ENCODE data around the gene PRR36. TPM values are rescaled to one million over a fixed set of nuclear protein-coding genes. Genes with fewer than 3 reads are reported as not detected.

The PRR36 gene
- total RNA-seq, 6 experiments from 2014 or later: 0.05 to 0.18 (median 0.09) TPM; not detected in 2

DNA sequence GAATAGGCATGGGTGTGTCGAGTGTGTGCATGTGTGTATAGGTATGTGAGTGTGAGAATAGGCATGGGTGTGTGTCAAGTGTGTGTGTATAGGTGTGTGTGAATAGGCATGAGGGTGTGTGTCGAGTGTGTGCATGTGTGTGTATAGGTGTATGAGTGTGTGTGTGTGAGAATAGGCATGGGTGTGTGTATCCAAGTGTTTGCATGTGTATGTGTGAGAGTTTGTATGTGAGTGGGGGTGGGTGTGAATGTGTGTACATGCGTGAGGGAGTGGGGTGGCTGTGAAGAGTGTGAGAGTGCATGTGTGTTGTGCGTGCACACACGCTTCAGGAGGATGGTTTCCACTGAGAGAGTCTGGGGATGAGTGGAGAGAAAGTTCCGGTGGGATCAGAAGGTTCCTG, 30.7 kb downstream of the PRR36 start:
- peaks cover 3% of the 10 kb centered on the region for H3K4me1 Mint-ChIP-seq (ENCODE audit: low read depth)
- no peaks in the 10 kb centered on the region; the same call in 1 of the 2 replicates for H3K27me3 Mint-ChIP-seq (ENCODE audit: insufficient read depth)
- H3K4me3 Mint-ChIP-seq: no peak overlapping the region
- DNase-seq: no peak
- TF ChIP-seq, protein P1, sequence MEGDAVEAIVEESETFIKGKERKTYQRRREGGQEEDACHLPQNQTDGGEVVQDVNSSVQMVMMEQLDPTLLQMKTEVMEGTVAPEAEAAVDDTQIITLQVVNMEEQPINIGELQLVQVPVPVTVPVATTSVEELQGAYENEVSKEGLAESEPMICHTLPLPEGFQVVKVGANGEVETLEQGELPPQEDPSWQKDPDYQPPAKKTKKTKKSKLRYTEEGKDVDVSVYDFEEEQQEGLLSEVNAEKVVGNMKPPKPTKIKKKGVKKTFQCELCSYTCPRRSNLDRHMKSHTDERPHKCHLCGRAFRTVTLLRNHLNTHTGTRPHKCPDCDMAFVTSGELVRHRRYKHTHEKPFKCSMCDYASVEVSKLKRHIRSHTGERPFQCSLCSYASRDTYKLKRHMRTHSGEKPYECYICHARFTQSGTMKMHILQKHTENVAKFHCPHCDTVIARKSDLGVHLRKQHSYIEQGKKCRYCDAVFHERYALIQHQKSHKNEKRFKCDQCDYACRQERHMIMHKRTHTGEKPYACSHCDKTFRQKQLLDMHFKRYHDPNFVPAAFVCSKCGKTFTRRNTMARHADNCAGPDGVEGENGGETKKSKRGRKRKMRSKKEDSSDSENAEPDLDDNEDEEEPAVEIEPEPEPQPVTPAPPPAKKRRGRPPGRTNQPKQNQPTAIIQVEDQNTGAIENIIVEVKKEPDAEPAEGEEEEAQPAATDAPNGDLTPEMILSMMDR (IDR thresholded peaks at IDR 0.05): no peak
- peaks cover 2% of the 10 kb centered on the region for H3K36me3 Mint-ChIP-seq (ENCODE audit: low read depth)
- H3K9me3 Mint-ChIP-seq: peaks cover 7% of the 10 kb centered on the region; the same call in 1 of the 2 replicates
- H3K27ac Mint-ChIP-seq: no peak overlapping the region

GRCh38 chr19:7842661-7843294, 31.4 kb downstream of the PRR36 start:
- H3K4me3 Mint-ChIP-seq: no peak overlapping the region
- H3K9me3 Mint-ChIP-seq: peaks cover 7% of the 10 kb centered on the region; the same call in 1 of the 2 replicates
- H3K4me1 Mint-ChIP-seq (ENCODE audit: low read depth): peaks cover 10% of the 10 kb centered on the region
- no peak for DNase-seq
- no peaks in the 10 kb centered on the region; the same call in 1 of the 2 replicates for H3K27me3 Mint-ChIP-seq (ENCODE audit: insufficient read depth)
- no peak overlapping the region for H3K27ac Mint-ChIP-seq
- H3K36me3 Mint-ChIP-seq (ENCODE audit: low read depth): peaks cover 10% of the 10 kb centered on the region
- TF ChIP-seq, protein P1 (IDR thresholded peaks at IDR 0.05): no peak

GRCh38 chr19:7841751-7842660, 32.2 kb downstream of the PRR36 start:
- DNase-seq: no peak
- H3K4me3 Mint-ChIP-seq: no peak overlapping the region
- H3K36me3 Mint-ChIP-seq (ENCODE audit: low read depth): peaks cover 11% of the 10 kb centered on the region
- peaks cover 16% of the 10 kb centered on the region for H3K4me1 Mint-ChIP-seq (ENCODE audit: low read depth)
- no peaks in the 10 kb centered on the region; the same call in 1 of the 2 replicates for H3K27me3 Mint-ChIP-seq (ENCODE audit: insufficient read depth)
- H3K27ac Mint-ChIP-seq: no peak overlapping the region
- TF ChIP-seq, protein P1 (IDR thresholded peaks at IDR 0.05): no peak
- peaks cover 7% of the 10 kb centered on the region; the same call in 1 of the 2 replicates for H3K9me3 Mint-ChIP-seq

DNA sequence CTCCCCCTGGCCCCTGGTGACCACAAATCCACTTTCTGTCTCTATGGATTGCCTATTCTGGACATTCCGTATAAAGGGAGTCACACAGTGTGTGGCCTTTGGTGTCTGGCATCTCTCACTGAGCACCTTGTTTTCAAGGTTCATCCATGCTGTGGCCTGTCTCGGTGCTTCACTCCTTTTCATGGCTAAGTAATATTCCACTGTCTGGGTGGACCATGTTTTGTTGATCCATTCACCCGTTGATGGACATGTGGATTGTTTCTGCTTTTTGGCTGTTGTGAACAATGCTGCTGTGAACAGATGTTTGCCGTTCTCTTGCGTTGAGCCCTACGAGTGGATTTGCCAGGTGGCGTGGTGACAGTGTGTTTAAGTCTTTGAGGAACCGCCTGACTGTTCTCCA, 33.6 kb downstream of the PRR36 start:
- TF ChIP-seq, protein P1 (IDR thresholded peaks at IDR 0.05): no peak
- Mint-ChIP-seq H3K27ac (no peak overlapping the region), H3K4me3 (no peak overlapping the region), H3K36me3 (ENCODE audit: low read depth) (peaks cover 11% of the 10 kb centered on the region), H3K9me3 (peaks cover 7% of the 10 kb centered on the region; the same call in 1 of the 2 replicates), H3K4me1 (ENCODE audit: low read depth) (peaks cover 16% of the 10 kb centered on the region), H3K27me3 (ENCODE audit: insufficient read depth) (no peaks in the 10 kb centered on the region; the same call in 1 of the 2 replicates)
- no peak for DNase-seq

DNA sequence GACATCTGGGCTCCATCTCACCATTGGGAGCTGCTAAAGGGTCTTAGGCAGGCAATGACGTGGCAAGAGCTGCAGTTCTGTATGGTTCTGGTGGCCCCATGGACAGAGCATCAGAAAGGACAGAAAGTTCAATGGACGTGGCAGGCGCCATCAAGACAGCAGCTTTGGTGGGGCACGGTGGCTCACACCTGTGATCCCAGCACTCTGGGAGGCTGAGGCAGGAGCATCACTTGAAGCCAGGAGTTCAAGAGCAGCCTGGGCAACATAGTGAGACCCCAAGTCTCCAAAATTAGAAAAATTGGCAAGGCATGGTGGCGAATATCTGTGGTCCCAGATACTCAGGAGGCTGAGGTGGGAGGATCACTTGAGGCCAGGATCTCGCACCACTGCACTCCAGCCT, 34.7 kb downstream of the PRR36 start:
- no peak overlapping the region for H3K4me3 Mint-ChIP-seq
- DNase-seq: no peak
- peaks cover 16% of the 10 kb centered on the region for H3K4me1 Mint-ChIP-seq (ENCODE audit: low read depth)
- H3K9me3 Mint-ChIP-seq: peaks cover 7% of the 10 kb centered on the region; the same call in 1 of the 2 replicates
- no peaks in the 10 kb centered on the region; the same call in 1 of the 2 replicates for H3K27me3 Mint-ChIP-seq (ENCODE audit: insufficient read depth)
- no peak overlapping the region for H3K27ac Mint-ChIP-seq
- peaks cover 11% of the 10 kb centered on the region for H3K36me3 Mint-ChIP-seq (ENCODE audit: low read depth)
- TF ChIP-seq, protein P1 (IDR thresholded peaks at IDR 0.05): no peak

Measured in HFFc6 (cell line).